K562 (cell line): Measurements from ENCODE around the gene DHRS3. TPM values are rescaled to one million over a fixed set of nuclear protein-coding genes. Genes with fewer than 3 reads are reported as not detected.

Experiments
- ASH1L ChIP-seq: fragments of 450-650 bp; IDR thresholded peaks from 2 replicates; pipeline ENCODE4 v1.6.1; 2018; ENCODE audit warnings: borderline replicate concordance, mild to moderate bottlenecking, low read depth; ENCODE audit not compliant: partially characterized antibody
- DNMT1 ChIP-seq: fragments of 450-650 bp; IDR thresholded peaks from 2 replicates; pipeline ENCODE4 v1.6.1; 2016; ENCODE audit warnings: antibody characterized with exemption, mild to moderate bottlenecking
- FOXJ2 ChIP-seq: fragments of 200-800 bp; sonication (Bioruptor generic); IDR thresholded peaks from 2 replicates; pipeline ENCODE4 v1.6.1; 2016; ENCODE audit warnings: missing genetic modification characterization, missing compliant biosample characterization
- GATA2 ChIP-seq: sonication (generic); formaldehyde crosslinking; IDR thresholded peaks from 2 replicates; pipeline ENCODE4 v1.4.0; 2020; ENCODE audit warnings: mild to moderate bottlenecking, missing genetic modification reagents
- MIER1 ChIP-seq: fragments of 450-650 bp; IDR thresholded peaks from 2 replicates; pipeline ENCODE4 v1.6.1; 2016; ENCODE audit warnings: antibody characterized with exemption, mild to moderate bottlenecking, low read depth
- MYC ChIP-seq, 2 experiments: fragments of 250-450 bp in 1 of 2; sonication (Bioruptor Pico) in 1 of 2; IDR thresholded peaks; 2 replicates each; pipeline versions ENCODE4 v1.5.1 to v1.6.1; 2012 to 2021; ENCODE audit warnings: low read depth in 2 of 2, borderline replicate concordance in 1 of 2, improper control_type of control experiment in 1 of 2, low read length in 1 of 2, mild to moderate bottlenecking in 1 of 2, moderate library complexity in 1 of 2
- NR1H2 ChIP-seq: sonication (generic); formaldehyde crosslinking; IDR thresholded peaks from 2 replicates; pipeline ENCODE4 v1.4.0; 2020; ENCODE audit warnings: mild to moderate bottlenecking, missing genetic modification reagents
- PBX2 ChIP-seq, 2 experiments: IDR thresholded peaks in 1 of 2; conservative IDR thresholded peaks in 1 of 2; 2 replicates each; pipeline ENCODE4 v1.6.1; 2016; ENCODE audit warnings: low read depth in 2 of 2, mild to moderate bottlenecking in 1 of 2, missing compliant biosample characterization in 1 of 2, missing genetic modification characterization in 1 of 2, moderate library complexity in 1 of 2
- RBM25 ChIP-seq: fragments of 200-400 bp; formaldehyde crosslinking; IDR thresholded peaks from 2 replicates; pipeline ENCODE4 v1.6.1; 2018; ENCODE audit warnings: low read length, low read depth, moderate library complexity; ENCODE audit not compliant: severe bottlenecking
- SMARCA5 ChIP-seq: fragments of 450-650 bp; IDR thresholded peaks from 2 replicates; pipeline ENCODE4 v1.6.1; 2016
- UBTF ChIP-seq, 2 experiments: IDR thresholded peaks; 2 replicates each; pipeline ENCODE4 v1.6.1; 2012; ENCODE audit warnings: improper control_type of control experiment in 2 of 2, low read depth in 2 of 2, low read length in 2 of 2, borderline replicate concordance in 1 of 2
- ZNF318 ChIP-seq, 2 experiments: fragments of 450-650 bp; IDR thresholded peaks; 2 replicates each; pipeline ENCODE4 v1.6.1; 2016; ENCODE audit warnings: mild to moderate bottlenecking in 2 of 2, borderline replicate concordance in 1 of 2, low read depth in 1 of 2, moderate library complexity in 1 of 2
- polyA plus RNA-seq, 8 experiments: library from polyadenylated mRNA; depleted of rRNA in 4 of 8; stranded (reverse) in 5 of 8; unstranded in 3 of 8; fragments of >200 nt; fragmentation: Nextera tagmentation in 2 of 8; fragmentation: Illumina TruSeq in 1 of 8; extraction: Ambion mirVana in 2 of 8; extraction: Trizol in 1 of 8; gene quantifications; 2 replicates each; pipeline versions ENCODE4 v1.2.1 to v1.2.3, GENCODE V29; 2011 to 2014; ENCODE audit warnings: inconsistent platforms in 1 of 8, missing spikeins in 1 of 8
- total RNA-seq, 7 experiments: library from RNA; depleted of rRNA in 6 of 7; stranded (reverse); fragments of >200 nt in 6 of 7; fragmentation: Illumina TruSeq in 2 of 7; extraction: Trizol in 2 of 7; gene quantifications; 2 replicates each; pipeline versions ENCODE4 v1.2.1 to v1.2.3, GENCODE V29; 2011 to 2021; ENCODE audit warnings: low replicate concordance in 1 of 7

Gene DHRS3
- total and polyA plus RNA-seq, 9 of the 15 experiments (the other 6 are each of a cell fraction or from before 2014, with no cell fraction given), result 21.0 to 116 (median 58.7) TPM

GRCh38 chr1:12619792-12620487, 1.9 kb upstream of the DHRS3 start (continued):
- no peak for TF ChIP-seq FOXJ2
- TF ChIP-seq UBTF (IDR thresholded peaks at IDR 0.05; ENCODE audit: borderline replicate concordance in 1 of 2, low read depth in 2 of 2, low read length in 2 of 2), result 0 out of 4 replicates have a peak, but pooled peaks of 1 of the 2 experiments have one; percentile 34
- TF ChIP-seq PBX2 (CRISPR knock-in tag; IDR thresholded peaks at IDR 0.05; ENCODE audit: low read depth), result no peak
- TF ChIP-seq PBX2 (tag; conservative IDR thresholded peaks at IDR 0.05; ENCODE audit: low read depth), result no peak
- TF ChIP-seq SMARCA5, result no peak
- no peak for TF ChIP-seq MIER1
- peak; percentile 56; the same call in 1 of the 2 replicates for TF ChIP-seq MYC (IDR thresholded peaks at IDR 0.05; ENCODE audit: low read depth, low read length)
- no peak for TF ChIP-seq MYC (CRISPR knock-in tag; IDR thresholded peaks at IDR 0.05; ENCODE audit: borderline replicate concordance, low read depth)
- TF ChIP-seq ZNF318 (IDR thresholded peaks at IDR 0.05; ENCODE audit: borderline replicate concordance in 1 of 2, low read depth in 1 of 2), result no peak
- no peak for TF ChIP-seq ASH1L
- no peak for TF ChIP-seq DNMT1
- TF ChIP-seq GATA2 (CRISPR knock-in tag), result no peak
- no peak for TF ChIP-seq NR1H2 (CRISPR knock-in tag)
- TF ChIP-seq RBM25, result no peak
